Diencephalon (tissue), 1 donor: ENCODE measurements around the gene OR2L13. TPM values are rescaled to one million over a fixed set of nuclear protein-coding genes. Genes with fewer than 3 reads are reported as not detected.

Experiments used
- small RNA-seq: library from RNA; depleted of rRNA; stranded (forward); fragments of <200 nt; gene quantifications from one replicate; pipeline ENCODE3, GENCODE V24; 2014
- total RNA-seq: library from RNA; depleted of rRNA; stranded (reverse); fragments of >200 nt; gene quantifications from one replicate; pipeline ENCODE4 v1.2.3, GENCODE V29; 2014

OR2L13 gene, protein sequence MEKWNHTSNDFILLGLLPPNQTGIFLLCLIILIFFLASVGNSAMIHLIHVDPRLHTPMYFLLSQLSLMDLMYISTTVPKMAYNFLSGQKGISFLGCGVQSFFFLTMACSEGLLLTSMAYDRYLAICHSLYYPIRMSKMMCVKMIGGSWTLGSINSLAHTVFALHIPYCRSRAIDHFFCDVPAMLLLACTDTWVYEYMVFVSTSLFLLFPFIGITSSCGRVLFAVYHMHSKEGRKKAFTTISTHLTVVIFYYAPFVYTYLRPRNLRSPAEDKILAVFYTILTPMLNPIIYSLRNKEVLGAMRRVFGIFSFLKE
- total RNA-seq: 5.5 TPM

GRCh38 chr1:248094884-248095283 lies at the start of gene OR2L13:
OR2L13 (plus strand) TSS chr1:248095184; CDS start chr1:248099376, 4,192 bp downstream.

GRCh38 chr1:248046536-248046935 lies 48.4 kb upstream of the OR2L13 start, which contains the start of gene OR2L3:
OR2L3 (plus strand) TSS chr1:248046836; CDS start chr1:248060682, 13,846 bp downstream.

DNA sequence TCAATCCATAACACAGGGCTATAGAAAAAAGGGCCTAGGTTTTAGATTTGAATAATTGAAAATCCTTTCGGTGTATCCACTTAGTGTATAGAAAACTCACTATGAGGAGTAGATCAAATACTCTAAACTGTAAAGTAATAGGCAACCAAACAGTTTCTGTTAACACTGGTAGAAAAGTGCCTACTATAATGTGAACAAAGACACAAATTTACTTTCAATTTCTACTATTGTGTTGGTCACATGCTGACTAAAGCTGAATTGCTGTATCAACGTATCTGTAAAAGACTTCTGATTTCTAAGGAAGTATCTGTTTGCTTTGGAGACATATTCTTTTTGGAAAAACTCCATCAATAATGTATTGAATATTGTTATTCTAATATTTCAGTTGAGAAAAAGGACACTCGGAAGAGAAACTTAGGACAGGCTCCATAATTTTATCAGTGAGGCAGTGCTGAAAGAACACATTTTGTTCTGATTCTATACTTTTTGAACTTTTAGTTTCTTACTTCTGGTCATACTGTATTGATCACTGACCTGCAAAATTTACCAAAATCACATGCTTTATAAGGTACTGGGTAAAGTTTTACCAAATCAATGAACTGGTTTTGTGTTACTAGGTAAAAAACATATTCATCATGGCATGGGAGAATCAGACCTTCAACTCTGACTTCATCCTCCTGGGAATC lies 49.7 kb downstream of the OR2L13 start, which contains the start of gene OR2M5:
Gene OR2M5, plus strand, starts transcription at position 636 of the 686 bp plus-strand sequence. Its CDS starts 0 bp downstream, at position 636.

Small RNAs within 50 kb of the gene (small RNA-seq; reads per million reads assigned to genes)
- gene RF00019: not detected

Other genes with a start within 250 kb of the OR2L13 start
- 8.3 TPM for gene TRIM58, start 238.0 kb upstream of the OR2L13 start, total RNA-seq
- gene OR2W3, start 199.6 kb upstream of the OR2L13 start, total RNA-seq: 6.0 TPM
- gene OR2T8, start 174.9 kb upstream of the OR2L13 start, total RNA-seq: not detected
- not detected for gene OR2AJ1, start 170.3 kb upstream of the OR2L13 start, total RNA-seq
- gene OR2L8, start 146.3 kb upstream of the OR2L13 start, total RNA-seq: 2.5 TPM
- 2.1 TPM for gene OR2AK2, start 130.0 kb upstream of the OR2L13 start, total RNA-seq
- 1.8 TPM for gene OR2L5, start 81.5 kb upstream of the OR2L13 start, total RNA-seq
- gene OR2L2, start 65.1 kb upstream of the OR2L13 start, total RNA-seq: 0.92 TPM
- 0.92 TPM for gene OR2L3, start 48.3 kb upstream of the OR2L13 start, total RNA-seq
- not detected for gene OR2M5, start 50.0 kb downstream of the OR2L13 start, total RNA-seq
- not detected for gene OR2M2, start 79.6 kb downstream of the OR2L13 start, total RNA-seq
- gene OR2M3, start 102.1 kb downstream of the OR2L13 start, total RNA-seq: 0.46 TPM
- gene OR2M4, start 136.2 kb downstream of the OR2L13 start, total RNA-seq: 0.46 TPM
- not detected for gene OR2T33, start 182.8 kb downstream of the OR2L13 start, total RNA-seq
- gene OR2T12, start 208.2 kb downstream of the OR2L13 start, total RNA-seq: not detected
- not detected for gene OR2M7, start 229.4 kb downstream of the OR2L13 start, total RNA-seq